Sigmoid colon (tissue), 7 donors: ENCODE data around the gene SND1. TPM values are rescaled to one million over a fixed set of nuclear protein-coding genes. Genes with fewer than 3 reads are reported as not detected.

Experiments
- DNase-seq: peaks from one replicate; pipeline ENCODE4 v3.0.0-alpha.2; 2019
- H3K27ac ChIP-seq, 4 donors: fragments of 200-600 bp; sonication (generic); one replicate each; pipeline ENCODE4 v1.5.1; 2016 to 2019; ENCODE audit warnings: mild to moderate bottlenecking in 1 of 4
- H3K27me3 ChIP-seq, 3 donors: fragments of 200-600 bp; sonication (generic); one replicate each; pipeline ENCODE4 v1.5.1; 2019; ENCODE audit warnings: mild to moderate bottlenecking in 1 of 3
- H3K36me3 ChIP-seq, 4 donors: fragments of 200-600 bp; sonication (generic); one replicate each; pipeline ENCODE4 v1.5.1; 2016 to 2019
- H3K4me1 ChIP-seq, 4 donors: fragments of 200-600 bp; sonication (generic); one replicate each; pipeline ENCODE4 v1.5.1; 2017 to 2019
- H3K4me3 ChIP-seq, 4 donors: fragments of 200-600 bp; sonication (generic); one replicate each; pipeline ENCODE4 v1.5.1; 2017 to 2019; ENCODE audit warnings: mild to moderate bottlenecking in 2 of 4, moderate library complexity in 1 of 4
- H3K9me3 ChIP-seq, 4 donors: fragments of 200-600 bp in 3 of 4; sonication (generic) in 3 of 4; one replicate each; pipeline versions ENCODE4 v1.5.1 to v1.6.1; 2013 to 2019
- CTCF ChIP-seq, 4 experiments: fragments of 450-650 bp in 3 of 4; fragments of 200-600 bp in 1 of 4; IDR thresholded peaks; one replicate each; pipeline ENCODE4 v1.5.1; 2016 to 2019; ENCODE audit warnings: antibody characterized with exemption in 4 of 4, mild to moderate bottlenecking in 3 of 4, moderate library complexity in 2 of 4
- EP300 ChIP-seq, 4 donors: sonication (generic); formaldehyde crosslinking; IDR thresholded peaks; one replicate each; pipeline ENCODE4 v1.6.1; 2017; ENCODE audit warnings: antibody characterized with exemption in 4 of 4
- POLR2A ChIP-seq, 2 donors: fragments of 450-650 bp; IDR thresholded peaks; one replicate each; pipeline ENCODE4 v1.6.1; 2016; ENCODE audit warnings: antibody characterized with exemption in 2 of 2, mild to moderate bottlenecking in 2 of 2, moderate library complexity in 2 of 2
- POLR2AphosphoS5 ChIP-seq, 4 donors: sonication (generic); formaldehyde crosslinking; IDR thresholded peaks; one replicate each; pipeline ENCODE4 v1.6.1; 2017; ENCODE audit warnings: antibody characterized with exemption in 4 of 4
- WGBS, 2 donors: extraction: QIAGEN DNeasy Blood & Tissue Kit; methylation state at CpG; one replicate each; pipeline ENCODE4 v1.1.7; 2013; 5-methylcytosine and 5-hydroxymethylcytosine counted together
- intact Hi-C: fragments of 100-400 bp; cut with DNase I; formaldehyde crosslinking; loops from one replicate; pipeline ENCODE4 v1.15.1; 2023
- polyA plus RNA-seq, 3 donors: library from polyadenylated mRNA; stranded (reverse); fragments of 200-250 nt; gene quantifications; one replicate each; pipeline ENCODE4 v1.2.3, GENCODE V29; 2013
- total RNA-seq, 4 donors: library from RNA; depleted of rRNA; stranded (reverse); fragments of >200 nt; gene quantifications; one replicate each; pipeline ENCODE4 v1.1.0, GENCODE V29; 2016
- donor health status: healthy with polysubstance abuse.
- donor health status: Bipolar disorder and iron deficiency.
- donor health status: healthy.

Gene SND1
- total and polyA plus RNA-seq, 7 donors = 30.6 to 93.4 (median 71.3) TPM

- 91 to 93% methylated on average over 2 of the region's 2 CpGs for WGBS, 2 donors
- no peak overlapping the region for H3K27ac ChIP-seq
- H3K4me1 ChIP-seq = no peaks in the 10 kb centered on the region
- intact Hi-C loops = no loop called here
- H3K36me3 ChIP-seq = peaks cover 0 to 35% (median 2%) of the 10 kb centered on the region in 4 donors
- DNase-seq = no peak
- H3K27me3 ChIP-seq = no peaks in the 10 kb centered on the region
- H3K4me3 ChIP-seq = no peak overlapping the region
- no peaks in the 10 kb centered on the region for H3K9me3 ChIP-seq
- TF ChIP-seq EP300 (IDR thresholded peaks at IDR 0.05) = no peak
- no peak for TF ChIP-seq POLR2A (IDR thresholded peaks at IDR 0.05)
- no peak for TF ChIP-seq CTCF (IDR thresholded peaks at IDR 0.05)
- no peak for TF ChIP-seq POLR2AphosphoS5 (IDR thresholded peaks at IDR 0.05)
Measured at GRCh38 chr7:127732306-127732705, 80.3 kb downstream of the SND1 start.

- peaks cover 0 to 24% (median 2%) of the 10 kb centered on the region in 4 donors for H3K36me3 ChIP-seq
- no peaks in the 10 kb centered on the region for H3K4me1 ChIP-seq
- H3K27me3 ChIP-seq = no peaks in the 10 kb centered on the region
- DNase-seq = no peak
- 91 to 92% methylated on average over 3 of the region's 3 CpGs for WGBS, 2 donors
- intact Hi-C loops = no loop called here
- H3K4me3 ChIP-seq = no peak overlapping the region
- H3K27ac ChIP-seq = no peak overlapping the region
- no peaks in the 10 kb centered on the region for H3K9me3 ChIP-seq
- TF ChIP-seq POLR2A (IDR thresholded peaks at IDR 0.05) (no peak), POLR2AphosphoS5 (IDR thresholded peaks at IDR 0.05) (no peak), EP300 (IDR thresholded peaks at IDR 0.05) (no peak), CTCF (IDR thresholded peaks at IDR 0.05) (no peak)
Measured at GRCh38 chr7:127733986-127734385, 82.0 kb downstream of the SND1 start.

- H3K27me3 ChIP-seq = no peaks in the 10 kb centered on the region
- WGBS, 2 donors = 94 to 95% methylated on average over 5 of the region's 5 CpGs
- intact Hi-C loops = no loop called here
Measured at GRCh38 chr7:127736511-127736910, 84.5 kb downstream of the SND1 start.

GRCh38 chr7:127738859-127739258 lies 86.9 kb downstream of the SND1 start:
- Histone ChIP-seq H3K4me1 (no peaks in the 10 kb centered on the region), H3K4me3 (no peak overlapping the region), H3K27ac (no peak overlapping the region), H3K36me3 (peaks cover 0 to 12% (median 0%) of the 10 kb centered on the region in 4 donors), H3K9me3 (no peaks in the 10 kb centered on the region), H3K27me3 (no peaks in the 10 kb centered on the region)
- 84 to 93% methylated on average over 2 of the region's 2 CpGs for WGBS, 2 donors
- no peak for DNase-seq
- TF ChIP-seq POLR2A (IDR thresholded peaks at IDR 0.05) (no peak), EP300 (IDR thresholded peaks at IDR 0.05) (no peak), POLR2AphosphoS5 (IDR thresholded peaks at IDR 0.05) (no peak), CTCF (IDR thresholded peaks at IDR 0.05) (no peak)
- intact Hi-C loops = no loop called here

More at GRCh38 chr7:127736511-127736910, 84.5 kb downstream of the SND1 start:
- no peak for DNase-seq
- no peak for TF ChIP-seq EP300 (IDR thresholded peaks at IDR 0.05)
- no peak for TF ChIP-seq CTCF (IDR thresholded peaks at IDR 0.05)
- TF ChIP-seq POLR2AphosphoS5 (IDR thresholded peaks at IDR 0.05) = no peak
- no peak for TF ChIP-seq POLR2A (IDR thresholded peaks at IDR 0.05)
- no peak overlapping the region for H3K27ac ChIP-seq
- H3K36me3 ChIP-seq = peaks cover 0 to 12% (median 0%) of the 10 kb centered on the region in 4 donors
- no peak overlapping the region for H3K4me3 ChIP-seq
- no peaks in the 10 kb centered on the region for H3K9me3 ChIP-seq
- H3K4me1 ChIP-seq = no peaks in the 10 kb centered on the region

GRCh38 chr7:127741764-127742375 lies 89.9 kb downstream of the SND1 start:
- Histone ChIP-seq H3K27me3 (no peaks in the 10 kb centered on the region), H3K9me3 (no peaks in the 10 kb centered on the region), H3K4me1 (no peaks in the 10 kb centered on the region), H3K4me3 (no peak overlapping the region), H3K36me3 (no peaks in the 10 kb centered on the region), H3K27ac (no peak overlapping the region)
- TF ChIP-seq POLR2A (IDR thresholded peaks at IDR 0.05) = no peak
- no peak for TF ChIP-seq POLR2AphosphoS5 (IDR thresholded peaks at IDR 0.05)
- no peak for TF ChIP-seq CTCF (IDR thresholded peaks at IDR 0.05)
- no peak for TF ChIP-seq EP300 (IDR thresholded peaks at IDR 0.05)
- intact Hi-C loops = no loop called here
- DNase-seq = no peak
- 91 to 94% methylated on average over 3 of the region's 3 CpGs for WGBS, 2 donors
